ENCODE measurements around the gene APBB1IP. TPM values are rescaled to one million over a fixed set of nuclear protein-coding genes. Genes with fewer than 3 reads are reported as not detected.

The APBB1IP gene
- total RNA-seq, 3 donors from 2014 or later = 2.9 to 8.4 (median 8.1) TPM

DNA sequence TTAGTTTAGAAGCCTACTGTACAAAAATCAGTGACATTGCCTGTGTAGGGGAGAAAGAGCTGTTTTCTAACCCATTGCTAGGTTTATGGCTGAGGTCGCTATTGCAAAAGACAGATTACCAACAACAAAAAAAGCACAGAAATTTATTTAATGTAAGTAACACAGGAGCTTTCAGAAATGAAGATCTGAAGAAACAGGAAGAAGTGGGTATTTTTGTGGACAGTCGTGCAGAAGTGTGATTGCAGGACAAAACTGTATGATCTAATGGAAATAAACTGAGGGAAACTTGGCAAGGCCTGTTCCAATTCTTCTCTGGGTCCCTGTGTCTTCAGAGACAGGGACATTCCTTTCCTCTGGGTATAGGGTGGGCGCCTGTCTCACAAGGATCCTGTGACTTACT lies 87.4 kb downstream of the APBB1IP start:
- intact Hi-C loops (cut with DNase I, micrococcal nuclease) = no loop called here
- ATAC-seq (no peak), DNase-seq (no peak)

DNA sequence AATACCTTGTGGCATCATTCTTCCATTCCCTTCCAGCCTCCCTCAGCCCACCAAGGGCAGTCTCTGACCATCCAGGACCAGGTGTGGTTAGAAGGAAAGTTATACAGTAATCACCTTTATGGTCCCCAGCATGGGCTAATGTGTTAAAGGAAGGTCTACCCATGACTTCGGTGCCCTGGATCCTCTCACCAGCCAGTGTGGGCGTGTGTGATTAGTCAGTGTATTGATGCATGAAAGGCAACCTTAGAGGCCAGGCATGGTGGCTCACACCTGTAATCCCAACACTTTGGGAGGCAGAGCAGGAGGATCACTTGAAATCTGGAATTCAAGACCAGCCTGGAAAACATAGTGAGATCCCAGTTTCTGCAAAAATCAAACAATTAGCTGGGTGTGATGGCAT lies 88.9 kb downstream of the APBB1IP start:
- Histone ChIP-seq H3K4me3 (no peak overlapping the region), H3K36me3 (ENCODE audit: low read depth) (no peaks in the 10 kb centered on the region), H3K9me3 (no peaks in the 10 kb centered on the region), H3K4me1 (ENCODE audit: low read depth) (no peaks in the 10 kb centered on the region)
- DNase-seq = no peak
- intact Hi-C loops (cut with DNase I, micrococcal nuclease) = no loop called here
- TF ChIP-seq, protein P1, sequence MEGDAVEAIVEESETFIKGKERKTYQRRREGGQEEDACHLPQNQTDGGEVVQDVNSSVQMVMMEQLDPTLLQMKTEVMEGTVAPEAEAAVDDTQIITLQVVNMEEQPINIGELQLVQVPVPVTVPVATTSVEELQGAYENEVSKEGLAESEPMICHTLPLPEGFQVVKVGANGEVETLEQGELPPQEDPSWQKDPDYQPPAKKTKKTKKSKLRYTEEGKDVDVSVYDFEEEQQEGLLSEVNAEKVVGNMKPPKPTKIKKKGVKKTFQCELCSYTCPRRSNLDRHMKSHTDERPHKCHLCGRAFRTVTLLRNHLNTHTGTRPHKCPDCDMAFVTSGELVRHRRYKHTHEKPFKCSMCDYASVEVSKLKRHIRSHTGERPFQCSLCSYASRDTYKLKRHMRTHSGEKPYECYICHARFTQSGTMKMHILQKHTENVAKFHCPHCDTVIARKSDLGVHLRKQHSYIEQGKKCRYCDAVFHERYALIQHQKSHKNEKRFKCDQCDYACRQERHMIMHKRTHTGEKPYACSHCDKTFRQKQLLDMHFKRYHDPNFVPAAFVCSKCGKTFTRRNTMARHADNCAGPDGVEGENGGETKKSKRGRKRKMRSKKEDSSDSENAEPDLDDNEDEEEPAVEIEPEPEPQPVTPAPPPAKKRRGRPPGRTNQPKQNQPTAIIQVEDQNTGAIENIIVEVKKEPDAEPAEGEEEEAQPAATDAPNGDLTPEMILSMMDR (IDR thresholded peaks at IDR 0.05) = no peak
- ATAC-seq = no peak

More for the DNA sequence above, 87.4 kb downstream of the APBB1IP start:
- H3K4me1 ChIP-seq (ENCODE audit: low read depth) = no peaks in the 10 kb centered on the region
- TF ChIP-seq, protein P1 (IDR thresholded peaks at IDR 0.05) = no peak
- no peaks in the 10 kb centered on the region for H3K9me3 ChIP-seq
- no peaks in the 10 kb centered on the region for H3K36me3 ChIP-seq (ENCODE audit: low read depth)
- H3K4me3 ChIP-seq = no peak overlapping the region

DNA sequence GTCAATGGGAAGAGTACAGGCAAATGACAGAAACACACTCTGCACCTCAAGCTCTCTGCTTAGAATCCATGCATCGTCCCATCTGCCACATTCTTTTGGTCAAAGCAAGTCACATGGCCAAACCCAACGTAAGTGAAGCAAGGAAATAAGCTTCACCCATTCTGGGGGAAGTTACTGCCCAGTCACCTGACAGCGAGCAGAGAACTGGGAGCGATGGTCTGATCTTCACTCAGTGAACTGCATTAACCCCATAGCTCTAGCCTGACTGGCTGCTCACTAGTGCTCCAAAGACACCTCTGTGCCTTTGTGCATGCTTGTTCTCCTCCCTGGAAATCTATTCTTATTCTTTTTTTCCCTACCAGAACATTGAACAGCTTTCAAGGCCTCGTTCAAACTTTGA lies 89.9 kb downstream of the APBB1IP start:
- DNase-seq (peak in 1 of 3 donors; percentile 14), ATAC-seq (no peak)
- intact Hi-C loops (cut with DNase I, micrococcal nuclease) = no loop called here
- TF ChIP-seq, protein P1 (IDR thresholded peaks at IDR 0.05) = no peak
- Histone ChIP-seq H3K36me3 (ENCODE audit: low read depth) (no peaks in the 10 kb centered on the region), H3K9me3 (no peaks in the 10 kb centered on the region), H3K4me1 (ENCODE audit: low read depth) (no peaks in the 10 kb centered on the region), H3K4me3 (no peak overlapping the region)

DNA sequence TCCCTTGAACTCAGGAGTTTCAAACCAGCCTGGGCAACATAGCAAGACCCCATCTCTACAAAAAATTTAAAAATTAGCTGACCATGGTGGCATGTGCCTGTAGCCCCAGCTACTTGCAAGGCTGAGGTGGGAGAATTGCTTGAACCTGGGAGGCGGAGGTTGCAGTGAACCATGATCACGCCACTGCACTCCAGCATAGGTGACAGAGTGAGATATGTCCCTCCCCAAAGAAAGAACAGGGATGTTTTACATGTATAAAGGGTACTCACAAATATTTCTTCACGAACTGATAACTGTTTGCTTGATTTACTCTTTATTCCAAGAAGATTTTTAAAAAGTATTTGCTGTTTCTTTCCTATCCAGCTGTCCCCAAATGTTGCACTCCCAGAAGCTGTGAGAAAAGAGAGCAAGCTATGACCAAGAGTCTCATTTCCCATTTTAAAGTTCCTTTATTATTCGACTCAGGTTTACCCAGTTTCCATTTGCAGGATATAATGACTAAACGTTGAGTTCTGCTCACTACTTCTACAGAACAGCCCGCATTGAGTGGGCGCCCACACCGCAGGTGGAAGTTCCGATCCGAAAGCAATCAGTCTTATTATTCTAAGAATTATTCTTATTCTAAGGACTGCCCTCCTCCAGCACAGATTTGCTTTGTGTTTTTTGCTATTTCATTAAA lies 90.7 kb downstream of the APBB1IP start:
- DNase-seq (no peak), ATAC-seq (no peak)
- Histone ChIP-seq H3K36me3 (ENCODE audit: low read depth) (no peaks in the 10 kb centered on the region), H3K4me1 (ENCODE audit: low read depth) (no peaks in the 10 kb centered on the region), H3K9me3 (no peaks in the 10 kb centered on the region), H3K4me3 (no peak overlapping the region)
- intact Hi-C loops (cut with DNase I, micrococcal nuclease) = no loop called here
- TF ChIP-seq, protein P1 (IDR thresholded peaks at IDR 0.05) = no peak

DNA sequence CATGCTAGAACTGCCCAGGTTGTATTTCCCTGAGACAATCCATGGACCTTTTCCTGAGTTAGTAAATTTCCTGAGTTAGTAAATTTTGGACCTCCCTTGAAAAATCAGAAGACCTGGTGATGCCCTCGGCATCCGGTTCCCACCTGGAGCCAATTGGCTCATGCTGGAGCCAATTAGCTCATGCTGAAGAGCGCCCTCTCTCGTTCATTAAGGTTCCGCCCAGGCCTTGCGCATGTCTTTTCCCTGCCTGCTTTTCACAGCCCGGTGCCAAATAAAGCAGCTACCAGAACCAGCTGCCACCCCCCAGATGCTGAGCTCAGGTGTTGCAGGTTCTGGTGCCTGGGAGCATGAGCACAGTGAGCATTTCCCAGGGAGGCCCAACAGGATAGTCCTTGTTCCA lies 96.2 kb downstream of the APBB1IP start:
- no peak overlapping the region for H3K4me3 ChIP-seq
- H3K4me1 ChIP-seq (ENCODE audit: low read depth) = no peaks in the 10 kb centered on the region
- ATAC-seq (no peak), DNase-seq (no peak)
- H3K9me3 ChIP-seq = no peaks in the 10 kb centered on the region
- intact Hi-C loops (cut with DNase I, micrococcal nuclease) = no loop called here
- no peaks in the 10 kb centered on the region for H3K36me3 ChIP-seq (ENCODE audit: low read depth)
- TF ChIP-seq, protein P1 (IDR thresholded peaks at IDR 0.05) = no peak

DNA sequence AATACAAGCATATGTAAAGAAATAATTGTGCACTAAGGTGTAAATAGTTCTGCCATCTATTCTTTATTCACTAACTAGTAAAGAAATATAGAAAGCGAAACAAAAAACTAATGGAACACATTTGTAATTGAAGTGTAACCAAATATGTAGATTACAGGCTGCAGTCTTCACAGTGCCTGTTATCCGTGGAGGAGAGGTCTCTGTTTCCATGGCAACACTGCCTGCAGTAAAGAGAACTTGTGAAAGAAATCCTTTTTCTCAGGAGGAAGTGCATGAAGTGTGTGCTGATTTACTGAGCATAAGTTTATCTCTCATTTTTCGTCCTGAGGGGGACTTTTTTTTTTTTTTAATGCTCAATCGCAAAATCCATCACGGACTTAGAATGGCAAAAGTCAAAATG lies 102.5 kb downstream of the APBB1IP start:
- H3K36me3 ChIP-seq (ENCODE audit: low read depth) = no peaks in the 10 kb centered on the region
- TF ChIP-seq, protein P1 (IDR thresholded peaks at IDR 0.05) = no peak
- H3K9me3 ChIP-seq = no peaks in the 10 kb centered on the region
- DNase-seq (no peak), ATAC-seq (no peak)
- no peaks in the 10 kb centered on the region for H3K4me1 ChIP-seq (ENCODE audit: low read depth)
- H3K4me3 ChIP-seq = no peak overlapping the region
- intact Hi-C loops (cut with DNase I, micrococcal nuclease) = no loop called here

All from mucosa of descending colon (tissue), 3 donors.